Activated naive CD8-positive, alpha-beta T cell treated with anti-CD3 and anti-CD28 coated beads, Interleukin-2, amount 10 ng/mL, durations not matched to agents 7 days and 5 days (primary cell): ENCODE data around the gene SMARCD3. TPM values are rescaled to one million over a fixed set of nuclear protein-coding genes. Genes with fewer than 3 reads are reported as not detected.
A peak's percentile ranks its signal among the peaks of the same experiment; 100 is the strongest.

Experiments
- ATAC-seq: fragments of 150-1000 bp; cut with Tn5 transposase; one replicate; pipeline ENCODE4 v1.10.0; 2021; ENCODE audit warnings: low read depth, moderate library complexity
- POLR2A ChIA-PET: fragments of 350-600 bp; sonication (Branson Sonifier 250); formaldehyde crosslinking; loops from one replicate; lab custom pipeline; 2021; ENCODE audit warnings: antibody characterized with exemption; lab: Charles Lee
- DNase-seq: peaks from one replicate; pipeline ENCODE4 v3.0.0; 2021
- H3K27ac Mint-ChIP-seq: one replicate; pipeline ENCODE4 v1.8.0; 2022; ENCODE audit warnings: mild to moderate bottlenecking, mixed read lengths
- H3K27me3 Mint-ChIP-seq: one replicate; pipeline ENCODE4 v1.8.0; 2022; ENCODE audit warnings: mild to moderate bottlenecking, moderate library complexity, mixed read lengths
- H3K36me3 Mint-ChIP-seq: one replicate; pipeline ENCODE4 v1.8.0; 2021; ENCODE audit warnings: mild to moderate bottlenecking, mixed read lengths
- H3K4me1 Mint-ChIP-seq: one replicate; pipeline ENCODE4 v1.8.0; 2021; ENCODE audit warnings: mixed read lengths
- H3K4me3 Mint-ChIP-seq: one replicate; pipeline ENCODE4 v1.8.0; 2022; ENCODE audit warnings: mild to moderate bottlenecking, moderate library complexity, mixed read lengths
- H3K9me3 Mint-ChIP-seq: one replicate; pipeline ENCODE4 v1.8.0; 2021; ENCODE audit warnings: mixed read lengths
- total RNA-seq, 2 experiments: library from RNA; stranded (reverse); gene quantifications; one replicate each; pipeline ENCODE4 v1.2.3, GENCODE V29; 2021

Gene SMARCD3
- 10 to 100 TPM in 1 of 2 experiments, 1 to 10 TPM in 1; 7.8 to 12.6 TPM for total RNA-seq

- H3K27ac Mint-ChIP-seq, result no peak within 1 kb of the TSS
- peaks cover 62% of the 10 kb centered on the region for H3K27me3 Mint-ChIP-seq
Observed at GRCh38 chr7:151248346-151249033, at the start of gene SMARCD3. SMARCD3 (minus strand) TSS chr7:151248694; CDS start chr7:151248562, 132 bp downstream.

GRCh38 chr7:151296202-151296992, 47.9 kb upstream of the SMARCD3 start:
- peaks cover 22% of the 10 kb centered on the region for H3K27me3 Mint-ChIP-seq
- H3K36me3 Mint-ChIP-seq, result no peaks in the 10 kb centered on the region
- peaks cover 2% of the 10 kb centered on the region for H3K9me3 Mint-ChIP-seq
- DNase-seq, result no peak
- no peak overlapping the region for H3K27ac Mint-ChIP-seq
- no peak overlapping the region for H3K4me3 Mint-ChIP-seq
- peaks cover 4% of the 10 kb centered on the region for H3K4me1 Mint-ChIP-seq
- no peak for ATAC-seq
- POLR2A ChIA-PET, result no interaction called here

More at GRCh38 chr7:151248346-151249033, at the start of gene SMARCD3:
- H3K36me3 Mint-ChIP-seq, result no peaks in the 10 kb centered on the region
- H3K9me3 Mint-ChIP-seq, result no peaks in the 10 kb centered on the region
- peaks cover 23% of the 10 kb centered on the region for H3K4me1 Mint-ChIP-seq
- ATAC-seq, result no peak
- POLR2A ChIA-PET, result no interaction called here
- peak; percentile 49 for DNase-seq
- peak within 1 kb of the TSS; percentile 74 for H3K4me3 Mint-ChIP-seq

- Mint-ChIP-seq H3K27ac (no peak overlapping the region), H3K9me3 (no peaks in the 10 kb centered on the region), H3K27me3 (peaks cover 17% of the 10 kb centered on the region), H3K4me1 (no peaks in the 10 kb centered on the region), H3K4me3 (no peak overlapping the region), H3K36me3 (no peaks in the 10 kb centered on the region)
- POLR2A ChIA-PET, result no interaction called here
- ATAC-seq (no peak), DNase-seq (no peak)
Observed at GRCh38 chr7:151292850-151293249, 44.4 kb upstream of the SMARCD3 start.

- Mint-ChIP-seq H3K4me1 (no peaks in the 10 kb centered on the region), H3K36me3 (no peaks in the 10 kb centered on the region), H3K4me3 (no peak overlapping the region), H3K27ac (no peak overlapping the region), H3K27me3 (peaks cover 19% of the 10 kb centered on the region), H3K9me3 (no peaks in the 10 kb centered on the region)
- ATAC-seq (no peak), DNase-seq (no peak)
- POLR2A ChIA-PET, result no interaction called here
Observed at GRCh38 chr7:151291206-151291605, 42.7 kb upstream of the SMARCD3 start.

GRCh38 chr7:151290355-151290760, 41.9 kb upstream of the SMARCD3 start:
- ATAC-seq (no peak), DNase-seq (no peak)
- Mint-ChIP-seq H3K4me1 (no peaks in the 10 kb centered on the region), H3K27ac (no peak overlapping the region), H3K36me3 (no peaks in the 10 kb centered on the region), H3K9me3 (no peaks in the 10 kb centered on the region), H3K4me3 (no peak overlapping the region), H3K27me3 (peaks cover 21% of the 10 kb centered on the region)
- POLR2A ChIA-PET, result no interaction called here

GRCh38 chr7:151289891-151290290, 41.4 kb upstream of the SMARCD3 start:
- ATAC-seq (no peak), DNase-seq (no peak)
- Mint-ChIP-seq H3K9me3 (no peaks in the 10 kb centered on the region), H3K4me3 (no peak overlapping the region), H3K36me3 (no peaks in the 10 kb centered on the region), H3K27me3 (peaks cover 20% of the 10 kb centered on the region), H3K27ac (no peak overlapping the region), H3K4me1 (no peaks in the 10 kb centered on the region)
- POLR2A ChIA-PET, result no interaction called here

GRCh38 chr7:151286148-151286547, 37.7 kb upstream of the SMARCD3 start:
- Mint-ChIP-seq H3K9me3 (peaks cover 2% of the 10 kb centered on the region), H3K36me3 (no peaks in the 10 kb centered on the region), H3K4me1 (no peaks in the 10 kb centered on the region), H3K27me3 (peaks cover 25% of the 10 kb centered on the region), H3K4me3 (no peak overlapping the region), H3K27ac (no peak overlapping the region)
- DNase-seq (no peak), ATAC-seq (no peak)
- POLR2A ChIA-PET, result no interaction called here

- H3K36me3 Mint-ChIP-seq, result no peaks in the 10 kb centered on the region
- POLR2A ChIA-PET, result no interaction called here
- no peak overlapping the region for H3K4me3 Mint-ChIP-seq
- DNase-seq (no peak), ATAC-seq (no peak)
- H3K9me3 Mint-ChIP-seq, result peaks cover 2% of the 10 kb centered on the region
- H3K4me1 Mint-ChIP-seq, result peaks cover 2% of the 10 kb centered on the region
- H3K27ac Mint-ChIP-seq, result no peak overlapping the region
- peaks cover 29% of the 10 kb centered on the region for H3K27me3 Mint-ChIP-seq
Observed at GRCh38 chr7:151283302-151283701, 34.8 kb upstream of the SMARCD3 start.

GRCh38 chr7:151282111-151282510, 33.6 kb upstream of the SMARCD3 start:
- no peaks in the 10 kb centered on the region for H3K36me3 Mint-ChIP-seq
- peaks cover 27% of the 10 kb centered on the region for H3K27me3 Mint-ChIP-seq
- H3K4me1 Mint-ChIP-seq, result peaks cover 7% of the 10 kb centered on the region
- H3K4me3 Mint-ChIP-seq, result no peak overlapping the region
- DNase-seq (no peak), ATAC-seq (no peak)
- POLR2A ChIA-PET, result no interaction called here
- no peak overlapping the region for H3K27ac Mint-ChIP-seq
- H3K9me3 Mint-ChIP-seq, result peaks cover 2% of the 10 kb centered on the region

- Mint-ChIP-seq H3K27ac (no peak overlapping the region), H3K4me3 (no peak overlapping the region), H3K9me3 (peaks cover 2% of the 10 kb centered on the region), H3K36me3 (no peaks in the 10 kb centered on the region), H3K4me1 (peaks cover 8% of the 10 kb centered on the region), H3K27me3 (peaks cover 27% of the 10 kb centered on the region)
- ATAC-seq (no peak), DNase-seq (no peak)
- POLR2A ChIA-PET, result no interaction called here
Observed at GRCh38 chr7:151281686-151282085, 33.2 kb upstream of the SMARCD3 start.

GRCh38 chr7:151280388-151281019, 32.0 kb upstream of the SMARCD3 start:
- Mint-ChIP-seq H3K9me3 (peaks cover 2% of the 10 kb centered on the region), H3K36me3 (no peaks in the 10 kb centered on the region), H3K27me3 (peaks cover 25% of the 10 kb centered on the region), H3K27ac (no peak overlapping the region), H3K4me1 (peaks cover 14% of the 10 kb centered on the region), H3K4me3 (no peak overlapping the region)
- no peak for DNase-seq
- ATAC-seq, result no peak
- POLR2A ChIA-PET, result no interaction called here

GRCh38 chr7:151279868-151280267, 31.4 kb upstream of the SMARCD3 start:
- Mint-ChIP-seq H3K27me3 (peaks cover 22% of the 10 kb centered on the region), H3K4me1 (peaks cover 15% of the 10 kb centered on the region), H3K27ac (no peak overlapping the region), H3K4me3 (no peak overlapping the region), H3K36me3 (no peaks in the 10 kb centered on the region), H3K9me3 (peaks cover 2% of the 10 kb centered on the region)
- DNase-seq (no peak), ATAC-seq (no peak)
- POLR2A ChIA-PET, result no interaction called here

- peaks cover 2% of the 10 kb centered on the region for H3K9me3 Mint-ChIP-seq
- DNase-seq (no peak), ATAC-seq (no peak)
- no peaks in the 10 kb centered on the region for H3K36me3 Mint-ChIP-seq
- peaks cover 18% of the 10 kb centered on the region for H3K4me1 Mint-ChIP-seq
- POLR2A ChIA-PET, result no interaction called here
- peaks cover 16% of the 10 kb centered on the region for H3K27me3 Mint-ChIP-seq
- H3K4me3 Mint-ChIP-seq, result no peak overlapping the region
- no peak overlapping the region for H3K27ac Mint-ChIP-seq
Observed at GRCh38 chr7:151278949-151279348, 30.5 kb upstream of the SMARCD3 start.
